HG02840 (cell line): ENCODE measurements around the gene LTN1.
"Not testable (repeated sequence)": the region's sequence is repeated elsewhere in the genome, so short reads cannot be mapped to it uniquely, and the experiment has no call there.

Experiments used
- ATAC-seq: cut with Tn5 transposase; IDR thresholded peaks from one replicate; pipeline ENCODE4 v1.9.1; 2021; ENCODE audit warnings: mild to moderate bottlenecking, moderate library complexity, moderate number of reproducible peaks; ENCODE audit not compliant: unreplicated experiment, low FRiP score

LTN1 gene

GRCh38 chr21:28936036-28936435, 56.6 kb downstream of the LTN1 start:
- ATAC-seq: no peak

- no peak for ATAC-seq
These were observed 60.0 kb downstream of the LTN1 start for GRCh38 chr21:28932717-28933116.

GRCh38 chr21:28931708-28932372, 60.8 kb downstream of the LTN1 start:
- ATAC-seq: not testable (repeated sequence)

GRCh38 chr21:28928578-28929420, 63.9 kb downstream of the LTN1 start:
- no peak for ATAC-seq

GRCh38 chr21:28927130-28927529, 65.5 kb downstream of the LTN1 start:
- no peak for ATAC-seq

- no peak for ATAC-seq
These were observed 69.2 kb downstream of the LTN1 start for GRCh38 chr21:28923439-28923975.

- no peak for ATAC-seq
These were observed 70.3 kb downstream of the LTN1 start for GRCh38 chr21:28922368-28922767.

- ATAC-seq: no peak
These were observed 76.4 kb downstream of the LTN1 start for GRCh38 chr21:28916150-28916893.

- no peak for ATAC-seq
These were observed 79.6 kb downstream of the LTN1 start for GRCh38 chr21:28913071-28913470.

- ATAC-seq: no peak
These were observed 82.3 kb downstream of the LTN1 start for GRCh38 chr21:28910280-28910887.

- no peak for ATAC-seq
These were observed 84.3 kb downstream of the LTN1 start for GRCh38 chr21:28908351-28908750.

- no peak for ATAC-seq
These were observed 85.8 kb downstream of the LTN1 start for GRCh38 chr21:28906841-28907240.

- ATAC-seq: no peak
These were observed 86.4 kb downstream of the LTN1 start for GRCh38 chr21:28906236-28906635.

- ATAC-seq: no peak
These were observed 87.7 kb downstream of the LTN1 start for GRCh38 chr21:28904961-28905435.

GRCh38 chr21:28903448-28903847, 89.2 kb downstream of the LTN1 start:
- ATAC-seq: no peak

- ATAC-seq: no peak
These were observed 92.2 kb downstream of the LTN1 start for GRCh38 chr21:28900481-28900880.

GRCh38 chr21:28899744-28900143, 92.9 kb downstream of the LTN1 start:
- no peak for ATAC-seq

GRCh38 chr21:28899220-28899619, 93.5 kb downstream of the LTN1 start:
- no peak for ATAC-seq

GRCh38 chr21:28893687-28894086, 99.0 kb downstream of the LTN1 start:
- ATAC-seq: no peak
